ENCODE data around the gene RAD1.

RAD1 gene

DNA sequence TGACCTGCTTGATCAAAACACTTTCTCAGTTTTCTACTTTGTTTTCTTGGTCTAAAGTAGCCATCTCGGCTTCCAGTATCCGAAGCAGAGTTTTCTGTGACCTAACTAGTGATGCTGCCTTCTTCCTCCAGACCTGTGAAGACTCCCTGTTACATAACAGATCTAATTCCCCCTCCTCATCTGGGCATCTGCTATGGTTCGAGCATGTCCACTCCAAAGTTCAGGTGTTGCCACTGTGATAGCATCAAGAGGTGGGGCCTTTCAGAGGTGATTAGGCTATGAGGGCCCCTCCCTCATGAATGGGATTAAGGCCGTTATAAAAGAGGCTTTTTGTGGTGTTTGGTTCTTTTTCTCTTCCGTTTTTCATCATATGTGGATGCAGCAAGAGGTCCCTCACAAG is 56.1 kb downstream of the RAD1 start:
- DNase-seq = no peak

DNA sequence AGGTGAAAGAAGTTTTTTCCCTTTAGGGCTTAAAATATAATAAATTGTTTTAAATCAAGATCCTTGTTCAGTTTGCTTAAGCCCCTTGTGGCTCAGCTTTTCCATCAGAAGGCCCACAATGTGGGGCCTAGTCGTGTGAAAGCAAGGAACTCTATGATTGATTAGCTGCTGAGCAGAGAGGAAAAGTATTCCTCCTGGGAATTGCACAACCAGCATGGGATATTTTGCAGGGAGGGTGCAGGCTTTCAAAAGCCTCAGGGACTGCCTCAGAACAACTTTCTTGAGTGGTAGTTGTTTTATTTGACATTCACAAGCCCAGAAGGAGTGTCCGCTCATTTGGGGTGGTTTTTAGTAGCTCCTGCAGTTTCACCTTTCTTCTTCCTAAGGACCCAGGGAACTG is 56.5 kb downstream of the RAD1 start:
- no peak for DNase-seq

DNA sequence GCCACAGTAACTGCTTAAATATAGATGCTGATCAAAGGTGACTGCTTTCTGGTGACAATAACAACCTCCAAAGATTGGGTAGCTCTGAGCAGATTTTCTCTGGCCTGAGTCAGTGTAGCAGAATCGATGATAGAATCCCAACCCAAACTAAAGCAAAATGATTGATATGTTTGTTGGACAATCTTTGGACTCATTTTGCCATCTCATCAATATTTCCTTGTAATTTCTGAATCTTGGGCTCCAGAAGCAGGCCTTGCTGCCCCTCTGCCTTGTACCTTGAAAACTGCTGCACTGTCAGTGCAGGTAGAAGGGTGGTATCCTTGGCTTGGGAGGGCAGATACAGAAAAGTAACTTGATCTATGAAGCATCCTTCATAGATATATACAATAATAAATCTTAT is 57.4 kb downstream of the RAD1 start:
- no peak for DNase-seq

DNA sequence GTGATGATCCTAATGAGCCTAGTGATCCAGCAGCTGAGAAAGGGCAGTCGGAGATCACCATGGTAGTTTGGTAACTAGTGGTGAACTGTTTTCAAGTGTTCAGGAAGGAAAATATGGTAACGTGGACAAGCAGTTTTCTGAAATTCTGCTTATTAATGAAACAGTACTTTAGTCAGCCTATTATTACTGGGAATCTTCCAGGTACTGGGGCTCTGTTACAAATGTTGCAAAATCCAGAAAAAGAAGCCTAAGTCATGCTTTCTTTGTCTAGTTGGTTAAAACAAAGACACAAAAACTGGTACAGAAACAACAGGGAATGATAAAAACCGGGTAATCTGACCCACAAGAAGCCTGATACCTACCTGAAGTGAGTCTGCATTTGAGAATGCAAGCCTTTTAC is 58.1 kb downstream of the RAD1 start:
- no peak for DNase-seq

Data from activated CD4-positive, alpha-beta T cell treated with anti-CD3 and anti-CD28 coated beads, Interleukin-2, amount 50 U/mL, for 4 hours (primary cell).